IMR-90 (cell line): ENCODE data around the gene SLC26A2. TPM values are rescaled to one million over a fixed set of nuclear protein-coding genes. Genes with fewer than 3 reads are reported as not detected.

Experiments used
- ATAC-seq: fragments of 200-7000 bp; cut with Tn5 transposase; 2 replicates; pipeline ENCODE4 v1.9.1; 2020; ENCODE audit warnings: low read depth, mild to moderate bottlenecking, moderate library complexity
- BruUV-seq: library from RNA; stranded (reverse); fragments of 400-500 nt; replicated peaks from 2 replicates; lab custom pipeline; 2021; lab: Mats Ljungman, UMichigan
- CTCF ChIA-PET: fragments of 300-600 bp; formaldehyde crosslinking; extraction: SDS; loops from one replicate; lab custom pipeline; 2021; ENCODE audit warnings: antibody characterized with exemption; lab: Yijun Ruan, JAX
- POLR2A ChIA-PET: fragments of 300-600 bp; sonication (Branson Sonifier 250); formaldehyde crosslinking; loops from one replicate; lab custom pipeline; 2022; ENCODE audit warnings: antibody characterized with exemption; ENCODE audit not compliant: unreplicated experiment; lab: Charles Lee
- DNase-seq: peaks from one replicate; pipeline ENCODE4 v3.0.0; 2013
- H2AFZ ChIP-seq: replicated peaks from 2 replicates; pipeline ENCODE3; 2013; ENCODE audit warnings: low read length, mild to moderate bottlenecking; ENCODE audit not compliant: poor library complexity
- H2AK5ac ChIP-seq: 2 replicates; pipeline ENCODE4 v1.6.1; 2013; ENCODE audit warnings: low read depth, low read length, inconsistent platforms
- H2AK9ac ChIP-seq: replicated peaks from 2 replicates; pipeline ENCODE3; 2013; ENCODE audit warnings: mild to moderate bottlenecking, low read depth, low read length, moderate library complexity; ENCODE audit not compliant: poor library complexity
- H2BK120ac ChIP-seq: 2 replicates; pipeline ENCODE4 v1.6.1; 2013; ENCODE audit warnings: low read depth, low read length, inconsistent platforms
- H2BK15ac ChIP-seq: 3 replicates; pipeline ENCODE4 v1.6.1; 2013; ENCODE audit warnings: low read depth, low read length, inconsistent platforms
- H2BK20ac ChIP-seq: 2 replicates; pipeline ENCODE4 v1.6.1; 2013; ENCODE audit warnings: low read depth, mild to moderate bottlenecking, inconsistent platforms, low read length, moderate library complexity
- H2BK5ac ChIP-seq: 2 replicates; pipeline ENCODE4 v1.6.1; 2013; ENCODE audit warnings: mild to moderate bottlenecking, low read depth, low read length, inconsistent platforms; ENCODE audit not compliant: poor library complexity, severe bottlenecking
- H3K14ac ChIP-seq: replicated peaks from 2 replicates; pipeline ENCODE4 v1.6.1; 2013; ENCODE audit warnings: low read depth, low read length, inconsistent platforms
- H3K18ac ChIP-seq: 2 replicates; pipeline ENCODE4 v1.6.1; 2013; ENCODE audit warnings: low read depth, low read length, control low read depth
- H3K23ac ChIP-seq: 2 replicates; pipeline ENCODE4 v1.6.1; 2013; ENCODE audit warnings: low read depth, low read length, inconsistent platforms
- H3K27ac ChIP-seq: 2 replicates; pipeline ENCODE4 v1.5.1; 2013; ENCODE audit warnings: mild to moderate bottlenecking, control low read depth, low read length; ENCODE audit not compliant: insufficient read depth
- H3K27me3 ChIP-seq: 2 replicates; pipeline ENCODE4 v1.6.1; 2013; ENCODE audit warnings: low read length; ENCODE audit not compliant: control insufficient read depth, insufficient read depth
- H3K36me3 ChIP-seq: 2 replicates; pipeline ENCODE4 v1.6.1; 2013; ENCODE audit warnings: low read length, mixed read lengths; ENCODE audit not compliant: control insufficient read depth, insufficient read depth
- H3K4ac ChIP-seq: 2 replicates; pipeline ENCODE4 v1.6.1; 2013; ENCODE audit warnings: low read depth, low read length, inconsistent platforms
- H3K4me1 ChIP-seq: 2 replicates; pipeline ENCODE4 v1.6.1; 2013; ENCODE audit warnings: low read length, mixed read lengths; ENCODE audit not compliant: control insufficient read depth, insufficient read depth
- H3K4me2 ChIP-seq: 2 replicates; pipeline ENCODE4 v1.6.1; 2013; ENCODE audit warnings: low read depth, mild to moderate bottlenecking, control low read depth, low read length, moderate library complexity
- H3K4me3 ChIP-seq: 2 replicates; pipeline ENCODE4 v1.5.1; 2013; ENCODE audit warnings: low read depth, mild to moderate bottlenecking, control low read depth, low read length, moderate library complexity; ENCODE audit not compliant: insufficient read depth
- H3K56ac ChIP-seq: 2 replicates; pipeline ENCODE4 v1.6.1; 2013; ENCODE audit warnings: low read length, inconsistent platforms; ENCODE audit not compliant: insufficient read depth; ENCODE audit errors: extremely low read depth
- H3K79me1 ChIP-seq, 2 experiments: 2 replicates each; pipeline ENCODE4 v1.6.1; 2013; ENCODE audit warnings: low read length in 2 of 2, inconsistent platforms in 1 of 2, low read depth in 1 of 2
- H3K9ac ChIP-seq: 2 replicates; pipeline ENCODE4 v1.6.1; 2013; ENCODE audit warnings: low read depth, low read length, control low read depth
- H3K9me1 ChIP-seq: 2 replicates; pipeline ENCODE4 v1.6.1; 2013; ENCODE audit warnings: low read length, inconsistent platforms; ENCODE audit not compliant: insufficient read depth
- H3K9me3 ChIP-seq: 2 replicates; pipeline ENCODE4 v1.6.1; 2013; ENCODE audit warnings: low read length; ENCODE audit not compliant: control insufficient read depth, insufficient read depth
- H4K20me1 ChIP-seq: 2 replicates; pipeline ENCODE4 v1.6.1; 2013; ENCODE audit warnings: low read length, inconsistent platforms; ENCODE audit not compliant: insufficient read depth
- H4K5ac ChIP-seq: 2 replicates; pipeline ENCODE4 v1.6.1; 2013; ENCODE audit warnings: mild to moderate bottlenecking, low read depth, low read length, control low read depth
- H4K8ac ChIP-seq, 2 experiments: 2 replicates each; pipeline ENCODE4 v1.6.1; 2013; ENCODE audit warnings: low read depth in 2 of 2, low read length in 2 of 2, control low read depth in 1 of 2, inconsistent platforms in 1 of 2
- H4K91ac ChIP-seq: 2 replicates; pipeline ENCODE4 v1.6.1; 2013; ENCODE audit warnings: low read depth, low read length, inconsistent platforms; ENCODE audit not compliant: insufficient read depth
- BHLHE40 ChIP-seq: fragments of 150-350 bp; IDR thresholded peaks from 2 replicates; pipeline ENCODE4 v1.6.1; 2016; ENCODE audit warnings: mild to moderate bottlenecking, low read depth, low read length
- CEBPB ChIP-seq: IDR thresholded peaks from 2 replicates; pipeline ENCODE4 v1.6.1; 2012; ENCODE audit warnings: low read depth, low read length, improper control_type of control experiment
- CHD1 ChIP-seq: IDR thresholded peaks from 2 replicates; pipeline ENCODE4 v1.6.1; 2012; ENCODE audit warnings: low read depth, low read length, improper control_type of control experiment
- ELK1 ChIP-seq: fragments of 150-350 bp; IDR thresholded peaks from 2 replicates; pipeline ENCODE4 v1.6.1; 2016; ENCODE audit warnings: low read depth, mild to moderate bottlenecking, low read length, moderate library complexity, borderline replicate concordance
- FOS ChIP-seq: fragments of 150-350 bp; IDR thresholded peaks from 2 replicates; pipeline ENCODE4 v1.6.1; 2016; ENCODE audit warnings: low read depth, low read length
- MAFK ChIP-seq: IDR thresholded peaks from 2 replicates; pipeline ENCODE4 v1.6.1; 2012; ENCODE audit warnings: low read depth, low read length, improper control_type of control experiment
- MAZ ChIP-seq: IDR thresholded peaks from 2 replicates; pipeline ENCODE4 v1.6.1; 2012; ENCODE audit warnings: low read depth, mild to moderate bottlenecking, low read length, improper control_type of control experiment, moderate library complexity, borderline replicate concordance
- MXI1 ChIP-seq: IDR thresholded peaks from 2 replicates; pipeline ENCODE4 v1.6.1; 2012; ENCODE audit warnings: low read depth, mild to moderate bottlenecking, low read length, moderate library complexity, borderline replicate concordance
- NFE2L2 ChIP-seq: fragments of 150-350 bp; IDR thresholded peaks from 2 replicates; pipeline ENCODE4 v1.6.1; 2016; ENCODE audit warnings: low read depth, mild to moderate bottlenecking, low read length
- POLR2A ChIP-seq: IDR thresholded peaks from 2 replicates; pipeline ENCODE4 v1.6.1; 2012; ENCODE audit warnings: mild to moderate bottlenecking, low read depth, low read length
- RAD21 ChIP-seq: IDR thresholded peaks from 2 replicates; pipeline ENCODE4 v1.6.1; 2012; ENCODE audit warnings: low read length, improper control_type of control experiment
- RFX5 ChIP-seq: IDR thresholded peaks from 2 replicates; pipeline ENCODE4 v1.8.0; 2012; ENCODE audit warnings: low read depth, mild to moderate bottlenecking, low read length, moderate library complexity
- SMC3 ChIP-seq: fragments of 150-350 bp; IDR thresholded peaks from 2 replicates; pipeline ENCODE4 v1.6.1; 2016; ENCODE audit warnings: low read depth, mild to moderate bottlenecking, antibody characterized with exemption, low read length, moderate library complexity
- USF2 ChIP-seq: fragments of 150-350 bp; IDR thresholded peaks from 2 replicates; pipeline ENCODE4 v1.6.1; 2017; ENCODE audit warnings: mild to moderate bottlenecking, antibody characterized with exemption, low read length, low read depth
- WGBS, 2 experiments: methylation state at CpG; one replicate each; pipeline versions ENCODE4 v1.1.5 to v1.1.7; 2013; ENCODE audit warnings: missing lambda C conversion rate in 2 of 2; ENCODE audit not compliant: insufficient read length in 1 of 2; ENCODE audit errors: extremely low coverage in 2 of 2; 5-methylcytosine and 5-hydroxymethylcytosine counted together
- dilution Hi-C: fragments of 300-500 bp; cut with HindIII; formaldehyde crosslinking; loops from one replicate; pipeline ENCODE4 v1.14.3; 2018; ENCODE audit warnings: low sequenced_read_pairs; ENCODE audit not compliant: unreplicated experiment
- in situ Hi-C: fragments of 300-500 bp; cut with MboI; formaldehyde crosslinking; loops from 3 replicates; pipeline ENCODE4 v1.14.3; 2019; ENCODE audit warnings: low sequenced_read_pairs, inconsistent platforms, mixed read lengths
- intact Hi-C: fragments of 100-400 bp; cut with micrococcal nuclease; formaldehyde crosslinking; loops from 2 replicates; pipeline ENCODE4 v1.10.0; 2022
- polyA plus RNA-seq, 3 experiments: library from polyadenylated mRNA; depleted of rRNA; stranded (reverse); fragments of >200 nt; gene quantifications; 2 replicates each; pipeline ENCODE4 v1.2.3, GENCODE V29; 2012; ENCODE audit warnings: low replicate concordance in 1 of 3
- total RNA-seq: library from RNA; depleted of rRNA; stranded (reverse); fragments of >200 nt; gene quantifications from 2 replicates; pipeline ENCODE4 v1.2.3, GENCODE V29; 2012

SLC26A2 gene
- total and polyA plus RNA-seq, 2 of the 4 experiments (the other 2 are of a cell fraction): 2.2 to 9.9 TPM

- no peak overlapping the region for H3K18ac ChIP-seq
- DNase-seq (no peak), ATAC-seq (no peak)
- ChIA-PET POLR2A (no interaction called here), CTCF (interaction anchor here (1.0 kb wide), 1 partner anchor 48 kb away, joined by 3 read pairs; no protein-coding TSS in a partner anchor)
- no peak overlapping the region for H2BK20ac ChIP-seq
- H4K20me1 ChIP-seq: peaks cover 3% of the 10 kb centered on the region; the same call in 1 of the 2 replicates
- H3K4me2 ChIP-seq: no peak overlapping the region
- H3K4me3 ChIP-seq: no peak overlapping the region
- no peak overlapping the region for H3K56ac ChIP-seq
- TF ChIP-seq NFE2L2 (no peak), CHD1 (no peak), MAZ (no peak), SMC3 (no peak), BHLHE40 (no peak), RAD21 (no peak), MAFK (no peak), CEBPB (no peak), RFX5 (no peak), POLR2A (no peak), USF2 (no peak), ELK1 (no peak), FOS (no peak), MXI1 (no peak)
- no peak overlapping the region for H2AFZ ChIP-seq
- peaks cover 41% of the 10 kb centered on the region for H3K36me3 ChIP-seq
- H4K91ac ChIP-seq: no peak overlapping the region
- in situ Hi-C loops (loop anchor here (10.0 kb wide), 1 partner anchor 205 kb away; no protein-coding TSS in a partner anchor), dilution Hi-C loops (no loop called here), intact Hi-C loops (loop anchor here (10.0 kb wide), 2 partner anchors 345 to 425 kb away; partner anchors contain the start of gene TCOF1)
- no peak overlapping the region for H2BK5ac ChIP-seq
- no TSS peak for BruUV-seq
- 100% methylated on average over 1 of the region's 6 CpGs; no CpG with 5 or more reads in 1 of the 2 experiments for WGBS, 2 experiments
- H3K79me1 ChIP-seq: peaks cover 39 to 60% of the 10 kb centered on the region in 2 experiments
- H3K23ac ChIP-seq: no peak overlapping the region
- no peak overlapping the region for H3K27ac ChIP-seq
- no peak overlapping the region for H4K5ac ChIP-seq
- H4K8ac ChIP-seq: no peak overlapping the region
- H2BK15ac ChIP-seq: no peak overlapping the region
- H2AK9ac ChIP-seq: no peak overlapping the region
- H3K9me1 ChIP-seq: peaks cover 7% of the 10 kb centered on the region; the same call in 1 of the 2 replicates
- H3K9ac ChIP-seq: no peak overlapping the region
- H3K14ac ChIP-seq: no peak overlapping the region
- H2AK5ac ChIP-seq: no peak overlapping the region
- no peak overlapping the region for H3K4ac ChIP-seq
- no peaks in the 10 kb centered on the region for H3K4me1 ChIP-seq
- H3K27me3 ChIP-seq: no peaks in the 10 kb centered on the region
- no peak overlapping the region for H2BK120ac ChIP-seq
- peaks cover 2% of the 10 kb centered on the region for H3K9me3 ChIP-seq
These were observed 49.3 kb downstream of the SLC26A2 start for GRCh38 chr5:150009671-150010387.
